Activated effector memory CD4-positive, alpha-beta T cell treated with anti-CD3 and anti-CD28 coated beads, Interleukin-2, amount 50 U/mL, for 16 hours (primary cell): ENCODE measurements around the gene CCDC60.

Source experiments
- DNase-seq: peaks from one replicate; pipeline ENCODE4 v3.0.0-alpha.2; 2020

CCDC60 gene

DNA sequence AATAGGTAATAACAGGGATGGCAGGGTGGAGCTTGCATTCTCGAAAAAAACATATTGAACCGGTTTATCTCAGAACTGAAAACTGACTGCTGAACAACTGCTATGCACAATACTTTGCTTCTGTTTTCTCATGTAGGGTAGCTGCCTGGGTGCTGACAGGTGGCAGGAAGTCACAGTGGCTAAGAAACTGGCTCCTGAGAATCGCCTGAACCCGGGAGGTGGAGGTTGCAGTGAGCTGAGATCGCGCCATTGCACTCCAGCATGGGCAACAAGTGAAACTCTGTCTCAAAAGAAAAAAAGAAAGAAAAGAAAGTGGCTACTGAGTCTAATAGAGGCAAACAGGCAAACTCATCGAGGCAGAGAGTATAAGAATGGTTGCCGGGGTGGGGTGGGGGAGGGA, 113.1 kb downstream of the CCDC60 start:
- DNase-seq, result no peak

DNA sequence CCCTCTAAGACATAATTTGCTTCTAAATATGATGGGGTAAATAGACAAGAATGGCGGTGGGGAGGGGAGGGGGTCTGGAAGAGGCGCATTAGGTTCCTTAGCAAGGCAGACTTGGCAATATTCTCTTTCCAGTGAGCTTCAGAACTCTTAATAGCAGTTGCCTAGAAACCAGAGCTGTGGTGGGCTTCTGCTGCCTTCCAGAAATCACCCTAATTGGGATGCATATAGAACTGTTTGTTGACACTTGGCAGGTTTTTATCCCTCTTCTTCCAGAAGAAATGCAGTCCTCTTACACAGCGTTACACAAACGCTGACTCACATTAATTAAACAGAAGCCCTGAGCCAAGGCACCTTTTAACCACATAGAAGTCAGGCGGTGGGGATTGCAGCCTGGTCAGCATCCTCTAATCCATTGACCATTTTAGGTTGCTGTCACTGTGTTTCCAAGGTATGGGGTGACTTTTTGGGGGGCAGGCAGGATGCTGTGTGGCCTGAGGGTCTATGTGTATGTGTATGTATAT, 114.1 kb downstream of the CCDC60 start:
- DNase-seq, result no peak

DNA sequence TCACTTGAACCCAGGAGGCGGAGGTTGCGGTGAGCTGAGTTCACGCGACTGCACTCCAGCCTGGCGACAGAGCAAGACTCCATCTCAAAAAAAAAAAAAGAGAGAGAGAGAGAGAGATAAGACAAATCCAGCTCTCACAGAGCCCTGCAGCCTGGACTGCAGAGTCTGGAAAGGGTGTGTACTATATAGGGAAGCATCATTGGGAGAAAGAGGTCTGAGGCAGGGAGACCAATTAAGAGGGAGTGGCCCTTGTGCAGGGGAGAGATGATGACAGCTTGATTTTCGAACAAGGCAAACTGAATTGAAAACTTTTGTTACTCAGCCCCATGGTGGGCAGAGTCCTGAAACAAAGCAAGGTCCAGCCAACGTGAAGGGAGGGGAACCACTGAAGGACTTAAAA, 116.2 kb downstream of the CCDC60 start:
- no peak for DNase-seq

DNA sequence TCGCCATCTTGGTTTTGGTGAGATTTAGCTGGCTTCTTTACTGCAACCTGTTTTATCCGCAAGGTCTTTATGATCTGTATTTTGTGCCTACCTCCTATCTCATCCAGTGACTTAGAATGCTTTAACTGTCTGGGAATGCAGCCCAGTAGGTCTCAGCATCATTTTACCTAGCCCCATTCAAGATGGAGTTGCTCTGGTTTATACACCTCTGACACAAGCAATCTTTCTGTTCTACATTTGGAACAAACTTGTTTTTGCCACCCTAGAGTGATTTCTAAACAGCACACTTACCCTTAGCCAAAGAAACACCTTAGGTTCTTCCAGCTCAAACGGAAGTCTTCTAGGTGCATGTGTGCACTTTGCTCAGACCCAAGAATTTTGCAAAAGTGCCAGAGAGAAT, 122.3 kb downstream of the CCDC60 start:
- no peak for DNase-seq

DNA sequence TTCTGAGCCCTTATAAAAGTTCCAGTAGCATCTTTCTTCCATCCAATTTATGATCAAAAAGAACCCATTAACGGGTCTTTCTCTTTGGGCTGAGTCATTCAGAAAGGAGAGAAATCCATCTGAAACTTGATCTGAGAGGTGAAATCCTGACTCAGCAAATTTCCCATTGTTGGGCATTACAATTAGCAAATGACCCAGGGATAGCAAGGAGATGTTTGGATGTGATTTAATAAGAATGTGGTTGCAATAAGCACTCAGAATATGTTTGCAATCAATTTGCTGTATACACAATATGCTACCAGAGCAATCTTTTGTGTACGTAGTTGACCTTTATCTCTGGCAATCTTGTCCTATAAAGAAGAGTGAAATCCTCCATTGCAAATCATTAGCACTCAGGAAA, 122.7 kb downstream of the CCDC60 start:
- DNase-seq, result no peak

DNA sequence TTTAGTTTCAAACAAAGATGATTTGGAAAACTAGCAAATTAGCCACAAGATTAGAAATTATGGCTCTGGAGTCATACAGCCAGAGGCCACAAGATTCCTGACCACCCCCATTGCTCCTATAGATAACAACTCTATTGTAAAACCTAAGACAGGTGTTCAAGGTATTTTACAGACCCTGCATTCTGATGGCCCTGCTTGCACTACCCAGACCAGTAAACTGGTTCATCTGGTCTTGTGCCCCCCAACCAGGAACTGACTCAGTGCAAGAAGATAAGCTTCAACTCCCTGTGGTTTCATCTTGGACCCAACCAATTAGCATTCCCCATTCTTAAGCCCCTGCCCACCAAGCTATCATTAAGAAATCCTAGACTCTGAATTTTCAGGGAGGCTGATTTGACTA, 125.0 kb downstream of the CCDC60 start:
- DNase-seq, result no peak

DNA sequence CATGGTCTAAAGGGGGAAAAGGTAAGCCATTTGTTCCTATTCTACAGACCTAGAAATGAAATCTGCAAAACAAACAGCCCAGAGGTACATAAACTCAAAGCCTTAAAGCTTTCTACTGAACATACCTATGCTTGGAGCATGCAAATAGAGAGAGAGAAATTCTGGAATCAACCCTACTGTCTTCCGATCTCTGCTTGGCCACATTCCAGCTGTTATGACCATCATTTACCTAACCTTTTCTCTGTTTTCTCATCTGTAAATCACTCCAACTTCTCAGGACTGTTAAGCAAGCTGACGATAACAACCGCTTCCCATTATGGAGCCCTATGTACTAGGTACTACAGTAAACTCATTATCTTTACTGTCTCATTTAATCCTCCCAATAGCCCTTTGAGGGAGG, 126.3 kb downstream of the CCDC60 start:
- no peak for DNase-seq

DNA sequence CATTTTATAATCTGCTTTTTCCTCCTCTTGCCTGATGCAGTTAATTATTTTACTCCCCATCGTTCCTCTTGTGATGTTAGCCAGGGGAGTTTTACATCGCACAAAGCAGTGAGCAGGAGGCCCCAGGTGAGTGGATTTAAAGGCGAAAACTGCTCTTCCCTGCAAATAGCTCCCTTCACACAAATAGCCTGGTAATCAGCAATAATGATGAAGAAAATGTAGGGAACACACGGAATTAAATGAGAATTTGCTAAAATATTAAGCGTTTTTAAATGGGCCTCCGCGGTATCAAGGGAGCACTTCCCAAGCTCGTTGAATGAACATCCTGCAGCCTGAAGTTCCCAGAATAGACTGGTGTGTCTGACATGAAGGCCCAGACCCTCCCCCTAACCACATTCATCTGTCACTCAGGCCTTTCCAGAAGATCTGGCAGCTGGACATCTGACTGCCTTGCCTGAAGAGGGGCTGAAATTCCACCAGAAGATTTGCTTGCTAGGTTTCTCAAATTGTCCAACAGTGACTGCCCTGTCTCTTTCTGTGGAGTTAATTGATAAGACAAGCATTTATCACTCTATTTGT, 127.2 kb downstream of the CCDC60 start:
- DNase-seq, result no peak

DNA sequence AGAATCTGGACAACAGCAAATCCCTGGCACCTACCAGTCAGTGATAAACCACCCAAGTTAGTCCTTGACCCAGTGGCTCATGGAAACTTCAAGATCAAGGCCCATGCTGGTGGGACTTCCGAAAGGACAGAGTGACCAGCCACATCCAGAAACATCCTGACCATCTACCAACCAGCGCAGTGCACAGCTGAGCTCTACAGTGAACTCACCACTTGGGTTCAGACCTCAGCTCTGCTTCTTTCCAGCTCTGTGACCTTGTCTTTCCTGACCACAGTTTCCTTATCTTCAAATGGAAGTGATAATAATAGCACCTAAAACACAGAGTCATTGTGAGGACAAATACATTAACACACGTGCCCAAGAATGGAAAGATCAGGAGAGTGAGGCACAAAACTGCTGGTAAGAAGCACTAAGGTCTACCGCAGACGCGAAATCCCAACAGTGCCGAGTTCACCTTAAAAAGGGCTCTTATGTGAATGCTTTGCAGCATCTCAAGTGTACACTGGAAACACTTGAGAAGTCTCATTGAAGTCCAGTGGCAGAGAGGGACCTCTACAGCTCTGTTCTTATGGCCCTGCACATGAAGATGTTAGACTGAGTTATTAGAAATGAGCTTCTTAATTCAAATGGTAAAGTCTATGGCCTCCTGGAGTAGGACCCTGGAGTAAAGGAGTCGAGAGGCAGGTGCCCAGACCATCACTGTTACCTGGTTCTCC, 128.8 kb downstream of the CCDC60 start:
- no peak for DNase-seq

DNA sequence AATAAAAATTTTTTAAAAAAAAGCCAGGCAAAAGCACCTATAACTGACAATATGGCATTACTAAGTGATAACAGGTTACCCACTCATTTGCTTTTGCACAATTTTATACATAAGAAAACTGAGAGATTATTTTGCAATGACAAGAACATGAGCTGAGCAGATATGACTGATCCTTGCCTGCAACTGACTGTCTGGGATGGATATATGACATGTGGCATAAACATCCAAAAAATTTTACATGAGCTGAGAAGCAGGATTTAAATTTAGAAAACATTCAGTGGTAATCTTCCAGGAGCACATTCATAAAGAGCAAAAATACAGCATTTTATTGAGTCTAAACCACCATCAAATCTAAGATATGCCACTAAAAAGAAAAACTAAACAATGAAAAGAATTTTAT, 133.8 kb downstream of the CCDC60 start:
- DNase-seq, result no peak

DNA sequence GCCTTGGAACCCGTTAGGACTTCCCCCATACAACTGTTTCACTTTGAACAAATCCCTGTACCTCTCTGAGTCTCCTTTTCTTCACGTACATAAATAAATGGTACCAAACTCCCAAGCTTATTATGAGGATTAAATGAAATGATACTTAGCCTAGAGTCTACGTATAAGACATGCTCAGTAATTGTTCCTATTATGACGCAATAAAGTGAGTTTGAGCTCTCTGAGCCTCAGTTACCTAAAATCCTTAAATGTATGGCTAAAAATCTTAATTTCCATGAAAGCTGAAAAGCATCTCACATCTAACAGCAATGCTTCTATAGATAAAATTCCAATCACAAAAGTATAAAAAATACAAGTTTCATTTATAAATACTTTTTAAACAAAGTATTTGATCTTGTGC, 141.1 kb downstream of the CCDC60 start:
- no peak for DNase-seq

DNA sequence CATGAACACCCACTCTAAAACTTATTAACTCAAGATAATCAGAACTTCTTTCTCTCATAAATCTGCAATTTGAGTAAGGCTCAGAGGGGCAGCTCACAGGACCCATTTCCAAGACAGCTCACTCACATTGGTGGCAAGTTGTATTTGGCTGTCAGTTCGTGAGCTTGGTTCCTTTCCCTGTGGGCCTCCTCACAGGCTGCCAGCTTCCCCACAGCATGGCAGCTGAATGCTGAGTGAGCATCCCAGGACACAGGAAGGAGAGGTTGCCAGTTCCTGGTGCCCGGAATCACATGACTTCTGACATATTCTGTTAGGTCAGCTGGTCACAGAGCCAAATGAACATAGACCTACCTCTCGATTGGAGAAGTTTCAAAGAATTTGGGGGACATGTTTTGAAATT, 142.4 kb downstream of the CCDC60 start:
- no peak for DNase-seq

DNA sequence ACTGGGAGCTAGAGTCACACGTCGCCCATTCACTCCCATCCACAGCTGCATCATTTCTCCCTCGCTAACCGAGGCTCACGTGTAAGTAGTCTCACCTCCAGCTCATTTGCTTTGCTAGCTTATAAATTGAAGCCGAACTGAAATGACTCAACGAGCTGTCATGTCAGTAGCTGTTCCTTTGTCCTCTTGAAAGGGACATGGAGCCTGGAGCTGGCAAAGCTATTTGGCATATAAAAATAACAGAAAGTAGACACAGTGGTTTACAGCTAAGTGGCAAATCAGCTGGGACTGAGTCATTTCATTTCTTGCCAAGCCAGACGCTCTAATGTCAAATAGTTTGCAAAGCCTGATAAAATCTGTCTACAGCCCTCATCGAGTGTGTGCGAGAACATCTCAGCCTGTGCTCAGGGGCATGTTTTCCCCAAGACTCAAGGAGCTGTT, 144.6 kb downstream of the CCDC60 start:
- DNase-seq, result no peak

DNA sequence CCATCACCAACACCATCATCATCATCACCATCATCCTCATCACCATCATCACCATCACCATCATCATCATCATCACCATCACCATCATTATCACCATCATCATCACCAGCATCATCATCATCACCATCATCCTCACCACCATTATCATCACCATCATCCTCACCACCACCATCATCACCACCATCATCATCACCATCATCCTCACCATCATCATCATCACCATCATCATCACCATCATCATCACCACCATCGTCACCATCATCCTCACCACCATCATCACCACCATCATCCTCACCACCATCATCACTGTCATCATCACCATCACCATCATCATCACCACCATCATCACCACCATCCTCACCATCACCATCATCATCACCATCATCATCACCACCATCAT, 146.0 kb downstream of the CCDC60 start:
- no peak for DNase-seq

DNA sequence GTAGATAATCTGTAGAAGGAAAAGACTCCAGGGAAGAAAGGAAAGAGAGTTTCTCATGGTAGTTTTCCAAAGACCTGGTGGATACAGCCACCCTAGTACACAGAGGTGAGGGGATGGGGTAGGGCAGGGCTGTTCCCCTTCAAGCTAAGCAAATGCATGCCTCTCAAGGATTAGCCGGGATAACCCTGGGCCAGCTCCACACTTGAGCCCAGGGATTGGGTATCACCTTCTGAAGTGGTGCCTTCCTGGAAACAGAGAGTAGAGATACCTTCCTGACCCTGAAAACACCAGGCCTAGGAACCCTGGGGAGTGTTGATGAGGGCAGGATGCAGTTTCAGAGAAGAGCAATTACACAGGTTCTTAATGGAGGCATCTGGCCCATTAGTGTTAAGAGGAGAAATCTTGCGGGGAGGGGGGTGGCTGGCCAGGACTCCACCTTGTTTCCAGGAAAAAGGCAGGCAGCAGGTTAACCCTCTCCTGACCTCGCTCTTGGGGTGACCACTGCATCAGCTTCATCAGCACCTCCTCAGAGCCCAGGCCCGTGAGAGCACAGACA, 152.1 kb downstream of the CCDC60 start:
- no peak for DNase-seq

DNA sequence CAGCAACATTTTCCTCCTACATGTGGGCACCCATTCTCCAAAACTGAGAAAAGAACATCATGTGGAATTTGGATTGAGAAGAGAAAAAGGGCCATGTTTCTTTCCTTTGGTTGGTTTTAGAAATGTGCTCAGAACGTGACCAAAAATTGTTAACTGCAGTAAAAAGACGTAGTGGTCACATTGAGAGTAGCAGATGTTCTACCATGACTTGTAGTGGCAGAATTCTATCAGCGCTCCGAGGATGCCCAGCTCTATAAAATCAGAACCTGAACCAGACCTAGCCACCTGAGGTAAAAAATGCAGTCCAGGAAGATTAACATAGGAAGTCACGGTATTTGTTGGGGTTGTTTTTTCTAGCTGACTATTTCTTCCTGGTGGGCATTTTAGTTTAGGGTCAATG, 157.3 kb downstream of the CCDC60 start:
- no peak for DNase-seq

DNA sequence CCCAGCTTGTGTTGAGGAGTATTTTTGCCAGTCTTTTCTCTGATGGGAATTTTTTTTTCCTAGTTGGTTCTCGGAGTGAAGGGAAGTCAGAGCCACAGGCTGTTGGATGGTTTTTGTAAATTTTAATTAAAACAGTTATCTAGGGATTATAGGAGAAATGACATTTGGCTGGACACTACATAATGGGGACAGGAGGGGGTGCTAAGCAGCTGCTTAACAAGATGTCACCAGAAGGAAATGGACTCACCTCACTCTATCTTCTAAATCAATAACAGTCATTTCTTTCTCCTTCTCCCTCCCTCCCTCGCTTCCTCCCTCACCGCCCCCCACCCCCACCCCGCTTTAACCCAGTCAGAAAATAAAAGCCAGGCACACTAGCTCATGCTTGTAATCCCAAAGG, 165.7 kb downstream of the CCDC60 start:
- no peak for DNase-seq

DNA sequence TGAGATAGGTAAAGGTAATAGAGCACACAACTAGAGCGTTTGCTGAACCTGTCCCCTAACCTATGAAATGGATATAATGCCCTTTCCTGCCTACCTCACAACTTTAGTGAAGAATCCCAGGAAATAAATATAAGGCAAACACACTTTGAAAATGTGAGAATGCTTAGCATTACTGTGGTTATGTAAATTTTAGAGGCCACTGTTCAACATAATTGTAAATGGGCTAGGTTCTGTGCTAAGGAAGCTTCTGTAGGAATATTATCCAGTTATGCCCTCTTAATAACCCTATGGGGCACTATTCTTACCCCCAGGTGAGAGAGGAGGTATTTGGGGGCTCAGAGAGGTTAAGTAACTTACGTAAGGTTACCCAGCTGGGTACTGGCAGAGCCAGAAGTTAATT, 166.5 kb downstream of the CCDC60 start:
- DNase-seq, result no peak

DNA sequence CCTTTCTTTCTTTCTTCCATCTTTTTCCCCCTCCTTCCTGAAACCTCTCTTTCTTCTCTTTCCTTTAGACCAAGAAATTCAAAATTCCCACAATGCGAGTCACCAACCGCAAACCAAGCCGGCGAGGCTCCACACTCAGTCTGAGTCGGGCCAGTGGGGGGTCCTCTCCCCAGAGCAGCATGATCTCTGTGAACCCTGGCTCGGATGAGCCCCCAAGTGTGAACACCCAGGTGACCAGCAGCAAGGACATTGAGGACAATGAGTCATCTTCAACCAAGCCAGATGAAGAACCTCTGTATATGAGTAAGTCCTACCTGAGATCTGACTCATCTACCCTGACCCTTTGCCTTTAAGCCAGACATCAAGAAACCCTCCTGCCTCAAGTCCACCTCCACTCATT, 170.5 kb downstream of the CCDC60 start:
- no peak for DNase-seq

DNA sequence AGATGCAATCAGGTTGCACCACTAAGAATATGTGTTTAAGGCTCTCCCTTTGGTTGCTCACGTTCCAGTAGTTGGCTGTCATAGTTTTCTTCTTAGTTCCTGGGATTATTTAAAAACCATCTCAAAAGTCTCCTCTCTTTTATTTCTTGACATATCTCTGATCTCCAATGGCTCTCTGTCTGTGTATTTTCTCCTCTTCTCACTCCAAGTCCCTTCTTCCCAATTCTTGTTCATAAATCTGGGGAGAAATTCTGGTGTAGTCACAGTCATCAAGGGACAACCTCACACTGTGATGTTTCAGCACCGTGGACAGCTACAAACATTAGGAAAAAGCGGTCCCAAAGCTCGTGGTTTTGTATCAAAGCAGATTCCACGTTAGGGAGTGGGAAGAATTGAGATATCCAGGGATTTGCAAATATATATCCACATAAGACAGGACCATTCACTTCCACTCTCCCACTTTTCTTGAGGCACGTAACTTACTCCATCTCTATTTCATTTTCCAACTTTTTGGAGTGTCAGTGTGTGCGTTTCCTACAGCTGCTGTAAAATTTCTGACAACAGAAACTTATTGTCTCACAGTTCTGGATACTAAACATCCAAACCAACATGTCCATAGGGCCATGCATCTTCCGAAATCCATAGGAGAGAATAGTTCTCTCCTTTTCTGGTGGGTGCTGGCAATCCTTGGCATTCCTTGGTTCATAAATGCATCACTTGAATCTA, 178.4 kb downstream of the CCDC60 start:
- no peak for DNase-seq

DNA sequence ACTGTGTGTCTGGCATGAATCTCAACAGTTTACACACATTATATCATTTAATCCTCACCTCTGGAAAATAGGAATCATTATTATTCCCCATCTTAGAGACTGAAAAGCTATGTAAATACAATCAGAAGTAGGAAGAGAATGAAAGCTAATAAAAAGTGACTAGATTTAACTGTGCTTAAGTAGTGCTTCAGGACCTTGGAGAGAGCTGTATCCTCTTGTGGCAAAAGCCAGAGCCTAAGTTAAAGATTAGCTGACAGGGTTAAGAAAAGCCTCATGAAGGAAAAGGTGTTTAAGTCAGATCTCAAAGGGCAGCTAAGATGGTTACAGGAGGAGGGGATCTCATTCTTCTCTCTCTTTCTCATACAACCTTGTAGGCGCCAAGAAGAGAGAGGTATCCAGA, 193.7 kb downstream of the CCDC60 start:
- DNase-seq, result no peak

DNA sequence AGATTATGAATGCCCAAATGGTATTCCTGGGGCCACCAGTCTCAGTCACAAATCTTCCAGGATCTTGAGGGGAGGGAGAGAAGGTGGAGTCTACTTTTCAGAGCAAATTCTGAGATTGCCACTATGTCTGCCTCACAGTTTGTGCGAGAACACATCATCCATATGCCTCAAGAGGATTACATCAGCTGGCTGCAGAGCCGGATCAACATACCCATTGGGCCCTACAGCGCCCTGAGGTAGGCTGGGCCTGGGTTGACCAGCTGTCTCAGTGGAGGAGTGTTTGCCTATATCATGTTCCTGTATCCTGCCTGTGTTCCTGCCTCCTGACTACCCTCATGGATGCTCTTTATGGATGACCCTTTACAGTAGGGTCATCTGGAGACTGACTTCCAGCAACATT, 205.9 kb downstream of the CCDC60 start:
- DNase-seq, result no peak

DNA sequence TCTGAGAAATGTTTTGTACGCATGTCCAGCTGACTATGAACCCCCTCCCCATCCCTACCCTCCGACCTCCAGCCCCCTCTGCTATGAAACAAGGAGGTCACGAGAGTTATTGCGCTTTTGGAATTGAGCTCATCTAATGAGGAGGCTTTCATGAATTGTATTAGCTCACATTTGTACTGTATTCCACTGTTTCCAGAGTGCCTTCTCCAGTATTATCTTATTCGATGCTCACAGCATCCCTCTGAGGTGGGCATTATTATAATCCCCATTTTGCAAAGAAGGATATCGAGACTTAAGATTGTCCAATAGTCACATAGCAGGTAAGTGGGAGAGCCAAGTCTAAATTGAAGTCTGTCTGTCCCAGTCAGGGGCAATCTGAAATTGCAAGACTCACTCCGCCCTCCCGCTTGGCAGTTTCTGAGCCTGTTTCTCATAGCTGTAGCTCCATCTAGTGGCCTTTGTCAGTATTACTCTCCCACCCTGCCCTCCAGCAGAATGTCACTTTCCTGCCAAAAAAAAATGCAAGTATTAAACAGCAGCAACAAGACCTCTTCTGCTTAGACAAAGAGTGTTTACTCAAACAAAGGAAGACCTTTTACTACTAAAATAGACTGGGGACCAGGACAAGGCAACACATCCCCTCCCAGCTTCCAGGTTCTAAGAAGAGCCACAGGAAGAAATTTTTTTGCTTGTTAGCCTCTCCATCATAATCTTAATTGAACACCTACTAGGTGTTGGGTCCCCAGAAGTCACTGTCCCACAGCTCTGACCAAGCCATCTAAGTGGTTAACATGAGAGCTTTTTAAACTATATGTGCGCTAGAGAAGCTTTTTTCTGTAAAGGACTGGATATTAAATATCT, 210.5 kb downstream of the CCDC60 start:
- DNase-seq, result peak; percentile 75
